Neural progenitor cell (in vitro differentiated cells): ENCODE measurements around the gene TRAF2. TPM values are rescaled to one million over a fixed set of nuclear protein-coding genes. Genes with fewer than 3 reads are reported as not detected.
A peak's percentile ranks its signal among the peaks of the same experiment; 100 is the strongest.

Experiments used
- DNase-seq: peaks from one replicate; pipeline ENCODE4 v3.0.0-alpha.2; 2016; ENCODE audit warnings: low spot score
- H2AFZ ChIP-seq: fragments of 200-600 bp; sonication (generic); replicated peaks from 2 replicates; pipeline ENCODE4 v1.6.1; 2016; ENCODE audit warnings: antibody characterized with exemption
- H3F3A ChIP-seq: fragments of 200-600 bp; sonication (generic); 2 replicates; pipeline ENCODE4 v1.6.1; 2016; ENCODE audit warnings: antibody characterized with exemption, low read depth
- H3K27ac ChIP-seq: fragments of 200-600 bp; sonication (generic); 2 replicates; pipeline ENCODE4 v1.5.1; 2016; ENCODE audit warnings: mild to moderate bottlenecking
- H3K27me3 ChIP-seq: fragments of 200-600 bp; sonication (generic); 2 replicates; pipeline ENCODE4 v1.6.1; 2016; ENCODE audit warnings: mild to moderate bottlenecking, moderate library complexity
- H3K36me3 ChIP-seq: fragments of 200-600 bp; sonication (generic); 2 replicates; pipeline ENCODE4 v1.5.1; 2016
- H3K4me1 ChIP-seq: fragments of 200-600 bp; sonication (generic); 2 replicates; pipeline ENCODE4 v1.6.1; 2016; ENCODE audit warnings: mixed run types
- H3K4me2 ChIP-seq: fragments of 200-600 bp; sonication (generic); 2 replicates; pipeline ENCODE4 v1.6.1; 2016
- H3K4me3 ChIP-seq: fragments of 200-600 bp; sonication (generic); 2 replicates; pipeline ENCODE4 v1.5.1; 2016
- H3K79me2 ChIP-seq: fragments of 200-600 bp; sonication (generic); 2 replicates; pipeline ENCODE4 v1.6.1; 2016; ENCODE audit warnings: low read depth
- H3K9ac ChIP-seq: fragments of 200-600 bp; sonication (generic); 2 replicates; pipeline ENCODE4 v1.6.1; 2016
- H3K9me3 ChIP-seq: fragments of 200-600 bp; sonication (generic); 2 replicates; pipeline ENCODE4 v1.5.1; 2016; ENCODE audit warnings: low read depth
- H4K20me1 ChIP-seq: fragments of 200-600 bp; sonication (generic); 2 replicates; pipeline ENCODE4 v1.6.1; 2016; ENCODE audit warnings: low read depth
- H3K27ac Mint-ChIP-seq: 3 replicates; pipeline ENCODE4 v1.8.0; 2021; ENCODE audit warnings: mixed read lengths
- H3K27me3 Mint-ChIP-seq: 2 replicates; pipeline ENCODE4 v1.8.0; 2022; ENCODE audit warnings: low read depth, mild to moderate bottlenecking, inconsistent platforms, moderate library complexity, mixed read lengths; ENCODE audit not compliant: insufficient read depth
- H3K36me3 Mint-ChIP-seq: 3 replicates; pipeline ENCODE4 v1.8.0; 2021; ENCODE audit warnings: mixed read lengths
- H3K4me1 Mint-ChIP-seq: 3 replicates; pipeline ENCODE4 v1.8.0; 2021; ENCODE audit warnings: mixed read lengths
- H3K4me3 Mint-ChIP-seq: 3 replicates; pipeline ENCODE4 v1.8.0; 2021; ENCODE audit warnings: mild to moderate bottlenecking, moderate library complexity, mixed read lengths
- H3K9me3 Mint-ChIP-seq: 3 replicates; pipeline ENCODE4 v1.8.0; 2020; ENCODE audit warnings: mixed read lengths
- EZH2 ChIP-seq: fragments of 200-600 bp; sonication (generic); IDR thresholded peaks from 2 replicates; pipeline ENCODE4 v1.6.1; 2017; ENCODE audit warnings: antibody characterized with exemption, mild to moderate bottlenecking, moderate library complexity
- EZH2phosphoT487 ChIP-seq: fragments of 200-600 bp; sonication (generic); IDR thresholded peaks from 2 replicates; pipeline ENCODE4 v1.6.1; 2017; ENCODE audit warnings: antibody characterized with exemption
- microRNA-seq: library from miRNA; unstranded; fragments of <30 nt; microRNA quantifications from one replicate; pipeline ENCODE4, GENCODE V29; 2016
- small RNA-seq: library from RNA; depleted of rRNA; stranded (forward); fragments of <200 nt; gene quantifications from one replicate; pipeline ENCODE3, GENCODE V24; 2015
- total RNA-seq: library from RNA; depleted of rRNA; stranded (reverse); fragments of >200 nt; gene quantifications from 2 replicates; pipeline ENCODE4 v1.2.3, GENCODE V29; 2015; ENCODE audit warnings: low replicate concordance
- TF ChIP-seq, protein P1 (sequence below): fragments of 200-600 bp; sonication (generic); IDR thresholded peaks from 2 replicates; pipeline ENCODE4 v1.5.1; 2017; ENCODE audit warnings: antibody characterized with exemption, mild to moderate bottlenecking

TRAF2 gene
- total RNA-seq, 1 donor from 2014 or later: 16.1 TPM

- TF ChIP-seq EZH2: no peak
- no peak for TF ChIP-seq EZH2phosphoT487
- TF ChIP-seq, protein P1, sequence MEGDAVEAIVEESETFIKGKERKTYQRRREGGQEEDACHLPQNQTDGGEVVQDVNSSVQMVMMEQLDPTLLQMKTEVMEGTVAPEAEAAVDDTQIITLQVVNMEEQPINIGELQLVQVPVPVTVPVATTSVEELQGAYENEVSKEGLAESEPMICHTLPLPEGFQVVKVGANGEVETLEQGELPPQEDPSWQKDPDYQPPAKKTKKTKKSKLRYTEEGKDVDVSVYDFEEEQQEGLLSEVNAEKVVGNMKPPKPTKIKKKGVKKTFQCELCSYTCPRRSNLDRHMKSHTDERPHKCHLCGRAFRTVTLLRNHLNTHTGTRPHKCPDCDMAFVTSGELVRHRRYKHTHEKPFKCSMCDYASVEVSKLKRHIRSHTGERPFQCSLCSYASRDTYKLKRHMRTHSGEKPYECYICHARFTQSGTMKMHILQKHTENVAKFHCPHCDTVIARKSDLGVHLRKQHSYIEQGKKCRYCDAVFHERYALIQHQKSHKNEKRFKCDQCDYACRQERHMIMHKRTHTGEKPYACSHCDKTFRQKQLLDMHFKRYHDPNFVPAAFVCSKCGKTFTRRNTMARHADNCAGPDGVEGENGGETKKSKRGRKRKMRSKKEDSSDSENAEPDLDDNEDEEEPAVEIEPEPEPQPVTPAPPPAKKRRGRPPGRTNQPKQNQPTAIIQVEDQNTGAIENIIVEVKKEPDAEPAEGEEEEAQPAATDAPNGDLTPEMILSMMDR: peak; percentile 40
- DNase-seq: peak; percentile 37
- Mint-ChIP-seq H3K27me3 (peaks cover 7% of the 10 kb centered on the region), H3K4me1 (peaks cover 5% of the 10 kb centered on the region), H3K4me3 (peak overlapping the region; percentile 38), H3K27ac (no peak overlapping the region), H3K9me3 (no peaks in the 10 kb centered on the region), H3K36me3 (no peaks in the 10 kb centered on the region)
- H3K4me1 ChIP-seq: peaks cover 7% of the 10 kb centered on the region
- no peaks in the 10 kb centered on the region for H3K79me2 ChIP-seq
- no peak overlapping the region for H3K27ac ChIP-seq
- peaks cover 17% of the 10 kb centered on the region for H3K27me3 ChIP-seq
- H4K20me1 ChIP-seq: no peaks in the 10 kb centered on the region
- no peak overlapping the region for H3K4me2 ChIP-seq
- H2AFZ ChIP-seq: no peak overlapping the region
- no peak overlapping the region for H3K9ac ChIP-seq
- no peaks in the 10 kb centered on the region for H3K36me3 ChIP-seq
- H3K9me3 ChIP-seq: no peaks in the 10 kb centered on the region
- H3F3A ChIP-seq: peaks cover 11% of the 10 kb centered on the region
- H3K4me3 ChIP-seq: no peak overlapping the region
Measured at GRCh38 chr9:136975644-136976043, 89.3 kb downstream of the TRAF2 start.

Small RNA genes within 50 kb of the gene (microRNA-seq; reads per million reads assigned to microRNA genes)
- gene MIR4479: not detected

Small RNA genes within 50 kb of the gene (small RNA-seq; reads per million reads assigned to genes)
- gene MIR4479: not detected

Other genes with a start within 250 kb of the TRAF2 start
- gene EGFL7, start 223.6 kb upstream of the TRAF2 start, total RNA-seq: 16.5 and 47.4 TPM in 2 replicates
- gene AGPAT2, start 199.1 kb upstream of the TRAF2 start, total RNA-seq: 2.4 and 3.4 TPM in 2 replicates
- 11.8 and 52.8 TPM in 2 replicates for gene DIPK1B, start 173.9 kb upstream of the TRAF2 start, total RNA-seq
- gene LCN10, start 143.6 kb upstream of the TRAF2 start, total RNA-seq: not detected in 2 replicates
- gene LCN6, start 138.0 kb upstream of the TRAF2 start, total RNA-seq: not detected in 2 replicates
- not detected in 2 replicates for gene LCN8, start 128.3 kb upstream of the TRAF2 start, total RNA-seq
- gene LCN15, start 122.0 kb upstream of the TRAF2 start, total RNA-seq: not detected in 2 replicates
- 19.9 and 46.8 TPM in 2 replicates for gene TMEM141, start 95.2 kb upstream of the TRAF2 start, total RNA-seq
- gene CCDC183, start 90.2 kb upstream of the TRAF2 start, total RNA-seq: 0.84 and 2.1 TPM in 2 replicates
- gene RABL6, start 78.6 kb upstream of the TRAF2 start, total RNA-seq: 71.2 and 148 TPM in 2 replicates
- 0.77 TPM in 1 of 2 replicates, not detected in the other for gene AJM1, start 44.0 kb upstream of the TRAF2 start, total RNA-seq
- 58.8 and 110 TPM in 2 replicates for gene PHPT1, start 37.1 kb upstream of the TRAF2 start, total RNA-seq
- 2.6 and 8.3 TPM in 2 replicates for gene MAMDC4, start 34.2 kb upstream of the TRAF2 start, total RNA-seq
- gene EDF1, start 20.2 kb upstream of the TRAF2 start, total RNA-seq: 269 and 293 TPM in 2 replicates
- gene FBXW5, start 58.2 kb downstream of the TRAF2 start, total RNA-seq: 21.5 and 85.1 TPM in 2 replicates
- not detected in 2 replicates for gene C8G, start 58.7 kb downstream of the TRAF2 start, total RNA-seq
- gene LCN12, start 65.8 kb downstream of the TRAF2 start, total RNA-seq: 0.19 TPM in 1 of 2 replicates, not detected in the other
- gene PTGDS, start 91.0 kb downstream of the TRAF2 start, total RNA-seq: not detected in 2 replicates
- gene LCNL1, start 96.5 kb downstream of the TRAF2 start, total RNA-seq: 0.09 TPM in 1 of 2 replicates, not detected in the other
- gene PAXX, start 105.9 kb downstream of the TRAF2 start, total RNA-seq: 31.5 and 79.6 TPM in 2 replicates
- gene CLIC3, start 110.1 kb downstream of the TRAF2 start, total RNA-seq: not detected in 2 replicates
- gene ABCA2, start 141.7 kb downstream of the TRAF2 start, total RNA-seq: 2.7 and 19.7 TPM in 2 replicates
- gene FUT7, start 145.6 kb downstream of the TRAF2 start, total RNA-seq: not detected in 2 replicates
- 3.8 and 31.3 TPM in 2 replicates for gene NPDC1, start 159.7 kb downstream of the TRAF2 start, total RNA-seq
- gene ENTPD2, start 167.5 kb downstream of the TRAF2 start, total RNA-seq: not detected in 2 replicates
- gene SAPCD2, start 184.0 kb downstream of the TRAF2 start, total RNA-seq: 5.7 and 27.7 TPM in 2 replicates
- gene UAP1L1, start 191.0 kb downstream of the TRAF2 start, total RNA-seq: 0.12 and 0.51 TPM in 2 replicates
- 24.6 and 43.5 TPM in 2 replicates for gene MAN1B1, start 200.5 kb downstream of the TRAF2 start, total RNA-seq
- 2.6 and 24.3 TPM in 2 replicates for gene DPP7, start 228.2 kb downstream of the TRAF2 start, total RNA-seq